CD4-positive, alpha-beta T cell treated with Interleukin-4 for 4 hours (primary cell): ENCODE measurements around the gene PRR13.
"Not testable (repeated sequence)": the region's sequence is repeated elsewhere in the genome, so short reads cannot be mapped to it uniquely, and the experiment has no call there.

ENCODE experiments used
- DNase-seq: peaks from one replicate; pipeline ENCODE4 v3.0.0-alpha.2; 2020

Gene PRR13

GRCh38 chr12:53474819-53475218 is 33.3 kb downstream of the PRR13 start:
- no peak for DNase-seq

GRCh38 chr12:53476769-53477209 is 35.3 kb downstream of the PRR13 start:
- no peak for DNase-seq

- DNase-seq = no peak
These were observed 37.3 kb downstream of the PRR13 start for GRCh38 chr12:53478865-53479264.

GRCh38 chr12:53479331-53479730 is 37.8 kb downstream of the PRR13 start:
- DNase-seq = no peak

- DNase-seq = no peak
These were observed 39.2 kb downstream of the PRR13 start for GRCh38 chr12:53480491-53481442.

GRCh38 chr12:53481458-53481857 is 39.9 kb downstream of the PRR13 start:
- not testable (repeated sequence) for DNase-seq

- DNase-seq = no peak
These were observed 40.5 kb downstream of the PRR13 start for GRCh38 chr12:53481939-53482586.

GRCh38 chr12:53482626-53483168 is 41.2 kb downstream of the PRR13 start:
- no peak for DNase-seq

- no peak for DNase-seq
These were observed 41.9 kb downstream of the PRR13 start for GRCh38 chr12:53483225-53483978.

- DNase-seq = no peak
These were observed 42.4 kb downstream of the PRR13 start for GRCh38 chr12:53483979-53484377.

- DNase-seq = no peak
These were observed 43.4 kb downstream of the PRR13 start for GRCh38 chr12:53484686-53485575.

GRCh38 chr12:53485955-53486735 is 44.6 kb downstream of the PRR13 start:
- no peak for DNase-seq

- no peak for DNase-seq
These were observed 45.4 kb downstream of the PRR13 start for GRCh38 chr12:53486736-53487487.

- no peak for DNase-seq
These were observed 47.8 kb downstream of the PRR13 start for GRCh38 chr12:53489242-53489864.

- DNase-seq = no peak
These were observed 50.7 kb downstream of the PRR13 start for GRCh38 chr12:53492188-53492587.

- peak; percentile 83 for DNase-seq
These were observed 51.5 kb downstream of the PRR13 start for GRCh38 chr12:53492830-53493609.

- no peak for DNase-seq
These were observed 52.3 kb downstream of the PRR13 start for GRCh38 chr12:53493610-53494391.
